ENCODE data around the gene CDKN2AIP. TPM values are rescaled to one million over a fixed set of nuclear protein-coding genes. Genes with fewer than 3 reads are reported as not detected.

The CDKN2AIP gene
- total and polyA plus RNA-seq, 9 donors, result 11.1 to 23.2 (median 18.7) TPM

- H3K4me1 ChIP-seq (ENCODE audit: control insufficient read depth, insufficient read depth, low read length), result peaks cover 29% of the 10 kb centered on the region
- H3K36me3 ChIP-seq (ENCODE audit: control insufficient read depth, insufficient read depth, low read length), result no peaks in the 10 kb centered on the region
- H3K4me3 ChIP-seq (ENCODE audit: low read length), result no peak overlapping the region
- peaks cover 2% of the 10 kb centered on the region for H3K27me3 ChIP-seq (ENCODE audit: control insufficient read depth, insufficient read depth, low read length)
- 82% methylated on average over 8 of the region's 11 CpGs for WGBS (ENCODE audit: insufficient coverage)
- peak overlapping the region; percentile 37 for H3K27ac ChIP-seq (ENCODE audit: low read length)
- H3K9me3 ChIP-seq (replicated peaks; ENCODE audit: control insufficient read depth, low read depth, low read length), result no peaks in the 10 kb centered on the region
- DNase-seq, result no peak
Observed at GRCh38 chr4:183411291-183411861, 33.1 kb upstream of the CDKN2AIP start.

GRCh38 chr4:183412821-183413220 lies 31.6 kb upstream of the CDKN2AIP start:
- no peak overlapping the region for H3K4me3 ChIP-seq (ENCODE audit: low read length)
- H3K36me3 ChIP-seq (ENCODE audit: control insufficient read depth, insufficient read depth, low read length), result no peaks in the 10 kb centered on the region
- peaks cover 34% of the 10 kb centered on the region for H3K4me1 ChIP-seq (ENCODE audit: control insufficient read depth, insufficient read depth, low read length)
- H3K9me3 ChIP-seq (replicated peaks; ENCODE audit: control insufficient read depth, low read depth, low read length), result no peaks in the 10 kb centered on the region
- 72% methylated on average over 8 of the region's 11 CpGs for WGBS (ENCODE audit: insufficient coverage)
- no peak for DNase-seq
- peak overlapping the region; percentile 20 for H3K27ac ChIP-seq (ENCODE audit: low read length)
- peaks cover 2% of the 10 kb centered on the region for H3K27me3 ChIP-seq (ENCODE audit: control insufficient read depth, insufficient read depth, low read length)

GRCh38 chr4:183413234-183414200 lies 30.9 kb upstream of the CDKN2AIP start:
- 74% methylated on average over 25 of the region's 28 CpGs for WGBS (ENCODE audit: insufficient coverage)
- peaks cover 2% of the 10 kb centered on the region for H3K27me3 ChIP-seq (ENCODE audit: control insufficient read depth, insufficient read depth, low read length)
- H3K4me3 ChIP-seq (ENCODE audit: low read length), result no peak overlapping the region
- H3K36me3 ChIP-seq (ENCODE audit: control insufficient read depth, insufficient read depth, low read length), result no peaks in the 10 kb centered on the region
- no peak for DNase-seq
- H3K27ac ChIP-seq (ENCODE audit: low read length), result peak overlapping the region; percentile 20
- no peaks in the 10 kb centered on the region for H3K9me3 ChIP-seq (replicated peaks; ENCODE audit: control insufficient read depth, low read depth, low read length)
- peaks cover 30% of the 10 kb centered on the region for H3K4me1 ChIP-seq (ENCODE audit: control insufficient read depth, insufficient read depth, low read length)

GRCh38 chr4:183416879-183417755 lies 27.3 kb upstream of the CDKN2AIP start:
- DNase-seq, result peak; percentile 48
- Histone ChIP-seq H3K27ac (ENCODE audit: low read length) (peak overlapping the region; percentile 13), H3K36me3 (ENCODE audit: control insufficient read depth, insufficient read depth, low read length) (no peaks in the 10 kb centered on the region), H3K4me1 (ENCODE audit: control insufficient read depth, insufficient read depth, low read length) (peaks cover 10% of the 10 kb centered on the region), H3K9me3 (replicated peaks; ENCODE audit: control insufficient read depth, low read depth, low read length) (no peaks in the 10 kb centered on the region), H3K4me3 (ENCODE audit: low read length) (no peak overlapping the region), H3K27me3 (ENCODE audit: control insufficient read depth, insufficient read depth, low read length) (no peaks in the 10 kb centered on the region)
- WGBS (ENCODE audit: insufficient coverage), result 7% methylated on average over 8 of the region's 10 CpGs

- 83% methylated on average over 1 of the region's 9 CpGs for WGBS (ENCODE audit: insufficient coverage)
- Histone ChIP-seq H3K9me3 (replicated peaks; ENCODE audit: control insufficient read depth, low read depth, low read length) (no peaks in the 10 kb centered on the region), H3K27me3 (ENCODE audit: control insufficient read depth, insufficient read depth, low read length) (no peaks in the 10 kb centered on the region), H3K36me3 (ENCODE audit: control insufficient read depth, insufficient read depth, low read length) (no peaks in the 10 kb centered on the region), H3K4me1 (ENCODE audit: control insufficient read depth, insufficient read depth, low read length) (no peaks in the 10 kb centered on the region), H3K27ac (ENCODE audit: low read length) (no peak overlapping the region), H3K4me3 (ENCODE audit: low read length) (no peak overlapping the region)
- DNase-seq, result no peak
Observed at GRCh38 chr4:183422962-183423631, 21.3 kb upstream of the CDKN2AIP start.

- Histone ChIP-seq H3K27ac (ENCODE audit: low read length) (no peak overlapping the region), H3K4me1 (ENCODE audit: control insufficient read depth, insufficient read depth, low read length) (no peaks in the 10 kb centered on the region), H3K9me3 (replicated peaks; ENCODE audit: control insufficient read depth, low read depth, low read length) (no peaks in the 10 kb centered on the region), H3K4me3 (ENCODE audit: low read length) (no peak overlapping the region), H3K36me3 (ENCODE audit: control insufficient read depth, insufficient read depth, low read length) (no peaks in the 10 kb centered on the region), H3K27me3 (ENCODE audit: control insufficient read depth, insufficient read depth, low read length) (no peaks in the 10 kb centered on the region)
- DNase-seq, result no peak
- WGBS (ENCODE audit: insufficient coverage), result 71% methylated on average over 2 of the region's 5 CpGs
Observed at GRCh38 chr4:183424109-183424744, 20.2 kb upstream of the CDKN2AIP start.

- Histone ChIP-seq H3K36me3 (ENCODE audit: control insufficient read depth, insufficient read depth, low read length) (no peaks in the 10 kb centered on the region), H3K27me3 (ENCODE audit: control insufficient read depth, insufficient read depth, low read length) (no peaks in the 10 kb centered on the region), H3K9me3 (replicated peaks; ENCODE audit: control insufficient read depth, low read depth, low read length) (no peaks in the 10 kb centered on the region), H3K4me3 (ENCODE audit: low read length) (no peak overlapping the region), H3K27ac (ENCODE audit: low read length) (no peak overlapping the region), H3K4me1 (ENCODE audit: control insufficient read depth, insufficient read depth, low read length) (peaks cover 5% of the 10 kb centered on the region)
- no CpG with 5 or more reads among the region's 6 CpGs for WGBS (ENCODE audit: insufficient coverage)
- DNase-seq, result no peak
Observed at GRCh38 chr4:183426507-183426906, 17.9 kb upstream of the CDKN2AIP start.

GRCh38 chr4:183429489-183429888 lies 14.9 kb upstream of the CDKN2AIP start:
- no peak overlapping the region for H3K4me3 ChIP-seq (ENCODE audit: low read length)
- H3K9me3 ChIP-seq (replicated peaks; ENCODE audit: control insufficient read depth, low read depth, low read length), result no peaks in the 10 kb centered on the region
- H3K36me3 ChIP-seq (ENCODE audit: control insufficient read depth, insufficient read depth, low read length), result no peaks in the 10 kb centered on the region
- H3K27me3 ChIP-seq (ENCODE audit: control insufficient read depth, insufficient read depth, low read length), result no peaks in the 10 kb centered on the region
- WGBS (ENCODE audit: insufficient coverage), result 87% methylated on average over 7 of the region's 7 CpGs
- H3K4me1 ChIP-seq (ENCODE audit: control insufficient read depth, insufficient read depth, low read length), result peaks cover 5% of the 10 kb centered on the region
- no peak overlapping the region for H3K27ac ChIP-seq (ENCODE audit: low read length)
- DNase-seq, result no peak

- no peak overlapping the region for H3K27ac ChIP-seq (ENCODE audit: low read length)
- H3K4me1 ChIP-seq (ENCODE audit: control insufficient read depth, insufficient read depth, low read length), result peaks cover 5% of the 10 kb centered on the region
Observed at GRCh38 chr4:183430317-183430993, 14.0 kb upstream of the CDKN2AIP start.

More at GRCh38 chr4:183430317-183430993, 14.0 kb upstream of the CDKN2AIP start:
- no peak for DNase-seq
- WGBS (ENCODE audit: insufficient coverage), result 24% methylated on average over 5 of the region's 12 CpGs
- H3K4me3 ChIP-seq (ENCODE audit: low read length), result no peak overlapping the region
- H3K9me3 ChIP-seq (replicated peaks; ENCODE audit: control insufficient read depth, low read depth, low read length), result no peaks in the 10 kb centered on the region
- no peaks in the 10 kb centered on the region for H3K36me3 ChIP-seq (ENCODE audit: control insufficient read depth, insufficient read depth, low read length)
- no peaks in the 10 kb centered on the region for H3K27me3 ChIP-seq (ENCODE audit: control insufficient read depth, insufficient read depth, low read length)
